GM12891 (cell line): ENCODE data around the gene DISP3.

Experiments used
- POLR2A ChIP-seq: IDR thresholded peaks from 2 replicates; pipeline ENCODE4 v1.6.1; 2011; ENCODE audit warnings: low read depth, low read length, control low read depth
- TAF1 ChIP-seq: IDR thresholded peaks from 2 replicates; pipeline ENCODE4 v1.6.1; 2011; ENCODE audit warnings: low read depth, low read length, control low read depth

DNA sequence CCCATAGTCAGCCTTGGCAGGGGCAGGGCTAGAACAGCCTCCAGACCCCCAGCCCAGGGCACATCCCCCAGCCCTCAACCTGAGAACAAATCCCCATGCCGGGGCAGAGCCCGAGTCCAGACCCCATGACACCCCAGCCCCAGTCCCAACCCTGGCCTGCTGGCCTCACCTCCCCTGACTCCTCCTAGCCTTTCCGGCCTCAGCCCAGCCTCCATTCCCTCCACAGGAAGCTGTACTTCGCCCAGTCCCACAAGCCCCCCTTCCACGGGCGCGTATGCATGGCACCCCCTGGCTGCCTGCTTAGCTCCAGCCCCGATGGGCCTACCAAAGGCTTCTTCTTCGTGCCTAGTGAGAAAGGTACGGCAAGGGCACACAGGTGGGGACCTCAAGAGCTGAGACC, 50.4 kb downstream of the DISP3 start:
- no peak for TF ChIP-seq TAF1
- TF ChIP-seq POLR2A, result no peak
